Measurements from ENCODE around the gene CDC26. TPM values are rescaled to one million over a fixed set of nuclear protein-coding genes. Genes with fewer than 3 reads are reported as not detected.

The CDC26 gene
- 15.8 and 32.3 TPM in 2 replicates for total RNA-seq

GRCh38 chr9:113275157-113276131 is at the start of gene CDC26, which contains the start of gene PRPF4:
CDC26 (minus strand) TSS chr9:113275572; CDS start chr9:113272507, 3,065 bp downstream.
PRPF4 (plus strand) TSS chr9:113275658; CDS start chr9:113275744, 86 bp downstream.

GRCh38 chr9:113302792-113303418 is 27.5 kb upstream of the CDC26 start, which contains the start of gene RNF183:
RNF183 (minus strand) TSS chr9:113303376; CDS start chr9:113298184, 5,192 bp downstream.

GRCh38 chr9:113221003-113221799 is 54.2 kb downstream of the CDC26 start, which contains the start of the genes FKBP15 and SLC31A1:
FKBP15 (minus strand) TSS chr9:113221277; CDS start chr9:113221243, 34 bp downstream.
SLC31A1 (plus strand) TSS chr9:113221544; CDS start chr9:113256149, 34,605 bp downstream.

Other genes starting within 250 kb of the CDC26 start
- 0.48 and 0.64 TPM in 2 replicates for gene ZFP37, start 218.8 kb downstream of the CDC26 start, total RNA-seq
- gene SLC31A2, start 124.6 kb downstream of the CDC26 start, total RNA-seq: 27.1 and 85.3 TPM in 2 replicates
- gene FKBP15, start 54.3 kb downstream of the CDC26 start, total RNA-seq: 12.6 and 14.2 TPM in 2 replicates
- 22.9 and 24.1 TPM in 2 replicates for gene SLC31A1, start 54.0 kb downstream of the CDC26 start, total RNA-seq
- gene PRPF4, start 86 bp upstream of the CDC26 start, total RNA-seq: 35.9 and 43.3 TPM in 2 replicates
- under 0.01 and 1.9 TPM in 2 replicates for gene RNF183, start 27.8 kb upstream of the CDC26 start, total RNA-seq
- 1.2 and 3.8 TPM in 2 replicates for gene WDR31, start 64.7 kb upstream of the CDC26 start, total RNA-seq
- gene BSPRY, start 74.0 kb upstream of the CDC26 start, total RNA-seq: 4.7 and 6.5 TPM in 2 replicates
- gene HDHD3, start 101.4 kb upstream of the CDC26 start, total RNA-seq: 17.1 and 22.4 TPM in 2 replicates
- gene ALAD, start 125.7 kb upstream of the CDC26 start, total RNA-seq: 4.5 and 6.0 TPM in 2 replicates
- gene POLE3, start 135.1 kb upstream of the CDC26 start, total RNA-seq: 53.7 and 54.7 TPM in 2 replicates
- under 0.01 TPM in 1 of 2 replicates, not detected in the other for gene C9orf43, start 135.2 kb upstream of the CDC26 start, total RNA-seq
- gene RGS3, start 188.2 kb upstream of the CDC26 start, total RNA-seq: 21.1 and 21.4 TPM in 2 replicates